Activated naive CD8-positive, alpha-beta T cell treated with anti-CD3 and anti-CD28 coated beads, Interleukin-2, amount 10 ng/mL, durations not matched to agents 7 days and 5 days (primary cell): ENCODE measurements around the gene EPHA4. TPM values are rescaled to one million over a fixed set of nuclear protein-coding genes. Genes with fewer than 3 reads are reported as not detected.
A peak's percentile ranks its signal among the peaks of the same experiment; 100 is the strongest.
"Not testable (repeated sequence)": the region's sequence is repeated elsewhere in the genome, so short reads cannot be mapped to it uniquely, and the experiment has no call there.

Experiments
- ATAC-seq: fragments of 150-1000 bp; cut with Tn5 transposase; one replicate; pipeline ENCODE4 v1.10.0; 2021; ENCODE audit warnings: low read depth, moderate library complexity
- POLR2A ChIA-PET: fragments of 350-600 bp; sonication (Branson Sonifier 250); formaldehyde crosslinking; loops from one replicate; lab custom pipeline; 2021; ENCODE audit warnings: antibody characterized with exemption; lab: Charles Lee
- DNase-seq: peaks from one replicate; pipeline ENCODE4 v3.0.0; 2021
- H3K27ac Mint-ChIP-seq: one replicate; pipeline ENCODE4 v1.8.0; 2022; ENCODE audit warnings: mild to moderate bottlenecking, mixed read lengths
- H3K27me3 Mint-ChIP-seq: one replicate; pipeline ENCODE4 v1.8.0; 2022; ENCODE audit warnings: mild to moderate bottlenecking, moderate library complexity, mixed read lengths
- H3K36me3 Mint-ChIP-seq: one replicate; pipeline ENCODE4 v1.8.0; 2021; ENCODE audit warnings: mild to moderate bottlenecking, mixed read lengths
- H3K4me1 Mint-ChIP-seq: one replicate; pipeline ENCODE4 v1.8.0; 2021; ENCODE audit warnings: mixed read lengths
- H3K4me3 Mint-ChIP-seq: one replicate; pipeline ENCODE4 v1.8.0; 2022; ENCODE audit warnings: mild to moderate bottlenecking, moderate library complexity, mixed read lengths
- H3K9me3 Mint-ChIP-seq: one replicate; pipeline ENCODE4 v1.8.0; 2021; ENCODE audit warnings: mixed read lengths
- total RNA-seq, 2 experiments: library from RNA; stranded (reverse); gene quantifications; one replicate each; pipeline ENCODE4 v1.2.3, GENCODE V29; 2021

The EPHA4 gene
- total RNA-seq, 2 experiments from 2014 or later: 32.8 to 36.4 TPM

- no peak for ATAC-seq
- Mint-ChIP-seq H3K27ac (no peak overlapping the region), H3K9me3 (no peaks in the 10 kb centered on the region), H3K4me3 (no peak overlapping the region), H3K27me3 (no peaks in the 10 kb centered on the region), H3K36me3 (no peaks in the 10 kb centered on the region), H3K4me1 (peaks cover 18% of the 10 kb centered on the region)
- POLR2A ChIA-PET: no interaction called here
- no peak for DNase-seq
These were observed 53.0 kb downstream of the EPHA4 start for GRCh38 chr2:221518935-221519625.

- Mint-ChIP-seq H3K4me1 (peaks cover 18% of the 10 kb centered on the region), H3K36me3 (no peaks in the 10 kb centered on the region), H3K9me3 (no peaks in the 10 kb centered on the region), H3K27me3 (no peaks in the 10 kb centered on the region), H3K4me3 (no peak overlapping the region), H3K27ac (no peak overlapping the region)
- POLR2A ChIA-PET: interaction anchor here (0.7 kb wide), 1 partner anchor 55 kb away, joined by 3 read pairs; no protein-coding TSS in a partner anchor
- ATAC-seq (peak; percentile 62), DNase-seq (no peak)
These were observed 53.7 kb downstream of the EPHA4 start for GRCh38 chr2:221518201-221518934.

- peaks cover 18% of the 10 kb centered on the region for H3K4me1 Mint-ChIP-seq
- no peak overlapping the region for H3K4me3 Mint-ChIP-seq
- ATAC-seq (peak; percentile 93), DNase-seq (peak; percentile 64)
- peaks cover 1% of the 10 kb centered on the region for H3K27me3 Mint-ChIP-seq
- H3K27ac Mint-ChIP-seq: no peak overlapping the region
- H3K36me3 Mint-ChIP-seq: no peaks in the 10 kb centered on the region
- H3K9me3 Mint-ChIP-seq: no peaks in the 10 kb centered on the region
- POLR2A ChIA-PET: interaction anchor here (0.7 kb wide), 1 partner anchor 55 kb away, joined by 3 read pairs; no protein-coding TSS in a partner anchor
These were observed 54.4 kb downstream of the EPHA4 start for GRCh38 chr2:221517696-221518151.

- H3K4me1 Mint-ChIP-seq: peaks cover 18% of the 10 kb centered on the region
These were observed 54.9 kb downstream of the EPHA4 start for GRCh38 chr2:221517146-221517695.

GRCh38 chr2:221515864-221516263 lies 56.2 kb downstream of the EPHA4 start:
- Mint-ChIP-seq H3K27me3 (peaks cover 6% of the 10 kb centered on the region), H3K4me1 (peaks cover 14% of the 10 kb centered on the region), H3K36me3 (no peaks in the 10 kb centered on the region), H3K4me3 (no peak overlapping the region), H3K9me3 (no peaks in the 10 kb centered on the region), H3K27ac (no peak overlapping the region)
- ATAC-seq (no peak), DNase-seq (no peak)
- POLR2A ChIA-PET: no interaction called here

More at GRCh38 chr2:221517146-221517695, 54.9 kb downstream of the EPHA4 start:
- peaks cover 2% of the 10 kb centered on the region for H3K27me3 Mint-ChIP-seq
- no peaks in the 10 kb centered on the region for H3K36me3 Mint-ChIP-seq
- no peak for ATAC-seq
- POLR2A ChIA-PET: interaction anchor here (0.7 kb wide), 1 partner anchor 56 kb away, joined by 3 read pairs; no protein-coding TSS in a partner anchor
- H3K4me3 Mint-ChIP-seq: no peak overlapping the region
- no peak for DNase-seq
- H3K27ac Mint-ChIP-seq: no peak overlapping the region
- no peaks in the 10 kb centered on the region for H3K9me3 Mint-ChIP-seq

GRCh38 chr2:221514305-221515040 lies 57.6 kb downstream of the EPHA4 start:
- Mint-ChIP-seq H3K27me3 (peaks cover 18% of the 10 kb centered on the region), H3K9me3 (no peaks in the 10 kb centered on the region), H3K36me3 (no peaks in the 10 kb centered on the region), H3K27ac (no peak overlapping the region), H3K4me1 (peaks cover 3% of the 10 kb centered on the region), H3K4me3 (no peak overlapping the region)
- no peak for ATAC-seq
- POLR2A ChIA-PET: no interaction called here
- DNase-seq: no peak

GRCh38 chr2:221513232-221513631 lies 58.9 kb downstream of the EPHA4 start:
- ATAC-seq (no peak), DNase-seq (no peak)
- H3K4me1 Mint-ChIP-seq: no peaks in the 10 kb centered on the region
- no peak overlapping the region for H3K4me3 Mint-ChIP-seq
- no peak overlapping the region for H3K27ac Mint-ChIP-seq
- POLR2A ChIA-PET: no interaction called here
- peaks cover 18% of the 10 kb centered on the region for H3K27me3 Mint-ChIP-seq
- no peaks in the 10 kb centered on the region for H3K9me3 Mint-ChIP-seq
- no peaks in the 10 kb centered on the region for H3K36me3 Mint-ChIP-seq

GRCh38 chr2:221511325-221511724 lies 60.8 kb downstream of the EPHA4 start:
- H3K4me3 Mint-ChIP-seq, H3K9me3 Mint-ChIP-seq, POLR2A ChIA-PET, ATAC-seq, H3K27ac Mint-ChIP-seq, H3K36me3 Mint-ChIP-seq, DNase-seq, H3K4me1 Mint-ChIP-seq: not testable (repeated sequence)
- peaks cover 18% of the 10 kb centered on the region for H3K27me3 Mint-ChIP-seq

GRCh38 chr2:221506469-221506868 lies 65.6 kb downstream of the EPHA4 start:
- peaks cover 26% of the 10 kb centered on the region for H3K27me3 Mint-ChIP-seq
- no peaks in the 10 kb centered on the region for H3K4me1 Mint-ChIP-seq
- ATAC-seq (no peak), DNase-seq (no peak)
- H3K36me3 Mint-ChIP-seq: no peaks in the 10 kb centered on the region
- H3K27ac Mint-ChIP-seq: no peak overlapping the region
- POLR2A ChIA-PET: no interaction called here
- no peaks in the 10 kb centered on the region for H3K9me3 Mint-ChIP-seq
- H3K4me3 Mint-ChIP-seq: no peak overlapping the region

GRCh38 chr2:221505605-221506004 lies 66.5 kb downstream of the EPHA4 start:
- Mint-ChIP-seq H3K9me3 (no peaks in the 10 kb centered on the region), H3K27ac (no peak overlapping the region), H3K4me1 (no peaks in the 10 kb centered on the region), H3K4me3 (no peak overlapping the region), H3K36me3 (no peaks in the 10 kb centered on the region), H3K27me3 (peaks cover 20% of the 10 kb centered on the region)
- no peak for ATAC-seq
- no peak for DNase-seq
- POLR2A ChIA-PET: no interaction called here

- DNase-seq (no peak), ATAC-seq (no peak)
- no peak overlapping the region for H3K27ac Mint-ChIP-seq
- no peaks in the 10 kb centered on the region for H3K4me1 Mint-ChIP-seq
- POLR2A ChIA-PET: no interaction called here
- H3K36me3 Mint-ChIP-seq: no peaks in the 10 kb centered on the region
- no peak overlapping the region for H3K4me3 Mint-ChIP-seq
- no peaks in the 10 kb centered on the region for H3K9me3 Mint-ChIP-seq
- H3K27me3 Mint-ChIP-seq: peaks cover 13% of the 10 kb centered on the region
These were observed 67.2 kb downstream of the EPHA4 start for GRCh38 chr2:221504905-221505304.

- Mint-ChIP-seq H3K27me3 (peaks cover 11% of the 10 kb centered on the region), H3K4me1 (no peaks in the 10 kb centered on the region), H3K4me3 (no peak overlapping the region), H3K36me3 (no peaks in the 10 kb centered on the region), H3K27ac (no peak overlapping the region), H3K9me3 (no peaks in the 10 kb centered on the region)
- no peak for DNase-seq
- POLR2A ChIA-PET: no interaction called here
- ATAC-seq: no peak
These were observed 68.1 kb downstream of the EPHA4 start for GRCh38 chr2:221503965-221504364.
